ENCODE measurements around the gene PLCG1.

Gene PLCG1

DNA sequence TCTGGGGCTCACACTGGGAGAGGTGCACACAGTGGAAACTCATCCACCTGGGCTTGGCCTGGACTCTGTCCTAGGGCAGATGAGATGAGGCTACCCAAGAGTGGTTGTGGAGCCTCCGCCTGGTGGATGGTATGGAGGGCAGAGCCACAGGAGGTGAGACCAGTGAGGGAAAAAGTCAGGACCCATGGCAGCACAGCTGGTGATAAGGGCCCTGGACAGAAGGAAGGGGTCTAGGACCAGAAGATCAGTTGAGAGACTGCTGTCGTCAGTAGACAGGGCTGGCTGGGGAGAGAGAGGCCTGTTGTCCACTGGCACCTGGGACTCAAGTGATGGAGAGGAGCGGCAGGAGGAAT lies 29.8 kb downstream of the PLCG1 start:
- no peak for DNase-seq (ENCODE audit: low read depth)

DNA sequence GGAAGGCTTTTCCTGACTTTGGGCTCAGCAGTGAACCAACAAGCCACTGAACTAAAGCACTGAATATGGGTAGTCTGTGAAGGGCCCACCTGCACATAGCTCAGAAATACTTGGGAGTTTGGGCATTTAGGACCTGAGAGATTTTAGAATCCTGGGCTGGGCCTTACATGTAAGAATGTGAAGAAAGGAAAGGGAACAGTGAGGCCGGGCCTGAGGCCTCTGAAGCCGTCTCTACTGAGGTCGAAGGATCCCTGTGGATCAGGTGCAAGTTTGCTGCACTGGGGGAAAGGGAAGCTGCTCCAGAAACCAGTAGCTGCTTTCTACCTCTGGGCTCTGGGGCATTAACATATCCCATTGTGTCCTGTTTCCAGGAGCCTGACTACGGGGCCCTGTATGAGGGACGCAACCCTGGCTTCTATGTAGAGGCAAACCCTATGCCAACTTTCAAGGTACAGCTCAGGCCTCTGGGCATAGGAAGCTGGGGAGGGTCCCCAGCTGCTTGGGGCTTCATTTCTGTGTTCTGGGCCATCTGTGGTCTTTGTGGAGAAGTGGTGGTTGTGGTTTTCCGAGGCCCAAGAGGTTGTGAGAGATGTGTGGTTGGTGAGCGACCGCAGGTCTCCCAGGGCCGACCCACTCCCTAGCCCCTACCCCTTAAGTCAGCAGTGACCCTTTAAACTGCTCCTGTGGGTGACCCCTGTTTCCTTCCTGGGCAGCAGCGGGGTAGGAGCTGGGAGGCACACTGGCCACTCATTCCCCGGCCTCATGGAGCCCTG lies 30.3 kb downstream of the PLCG1 start:
- DNase-seq (ENCODE audit: low read depth) = no peak

DNA sequence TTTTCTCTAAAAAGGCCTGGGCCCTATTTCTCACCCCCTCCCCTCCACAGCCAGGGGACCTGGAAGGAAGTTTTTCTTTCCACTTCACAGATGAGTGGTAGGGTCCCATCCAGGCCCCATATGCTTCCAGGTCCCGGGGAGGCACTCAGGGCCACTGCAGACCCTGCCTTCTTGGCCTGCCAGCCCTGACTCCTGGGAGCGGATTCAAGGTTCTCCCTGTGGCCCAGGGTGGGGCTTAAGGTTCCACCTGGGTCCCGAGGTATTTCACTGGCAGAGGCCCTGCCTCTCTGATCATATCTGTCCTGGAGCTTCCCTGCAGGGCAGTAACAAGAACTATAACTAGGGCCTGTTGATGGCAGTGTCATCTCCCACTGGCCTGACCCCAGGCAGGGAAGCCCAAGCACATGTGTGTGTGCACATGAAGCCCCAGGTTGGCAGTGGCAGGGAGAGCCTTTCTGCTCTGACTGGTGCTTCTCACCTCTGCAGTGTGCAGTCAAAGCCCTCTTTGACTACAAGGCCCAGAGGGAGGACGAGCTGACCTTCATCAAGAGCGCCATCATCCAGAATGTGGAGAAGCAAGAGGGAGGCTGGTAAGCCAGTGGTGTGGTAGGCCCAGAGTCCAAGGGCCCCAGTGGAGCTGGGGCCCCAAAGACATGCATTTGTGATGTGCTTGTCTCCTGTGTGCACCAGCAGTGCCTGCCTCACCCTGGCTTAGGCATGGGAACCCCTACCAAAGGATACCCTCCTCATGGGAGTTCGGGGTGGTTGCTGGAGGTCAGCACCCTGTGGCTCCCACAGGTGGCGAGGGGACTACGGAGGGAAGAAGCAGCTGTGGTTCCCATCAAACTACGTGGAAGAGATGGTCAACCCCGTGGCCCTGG lies 31.2 kb downstream of the PLCG1 start:
- DNase-seq (ENCODE audit: low read depth) = no peak

DNA sequence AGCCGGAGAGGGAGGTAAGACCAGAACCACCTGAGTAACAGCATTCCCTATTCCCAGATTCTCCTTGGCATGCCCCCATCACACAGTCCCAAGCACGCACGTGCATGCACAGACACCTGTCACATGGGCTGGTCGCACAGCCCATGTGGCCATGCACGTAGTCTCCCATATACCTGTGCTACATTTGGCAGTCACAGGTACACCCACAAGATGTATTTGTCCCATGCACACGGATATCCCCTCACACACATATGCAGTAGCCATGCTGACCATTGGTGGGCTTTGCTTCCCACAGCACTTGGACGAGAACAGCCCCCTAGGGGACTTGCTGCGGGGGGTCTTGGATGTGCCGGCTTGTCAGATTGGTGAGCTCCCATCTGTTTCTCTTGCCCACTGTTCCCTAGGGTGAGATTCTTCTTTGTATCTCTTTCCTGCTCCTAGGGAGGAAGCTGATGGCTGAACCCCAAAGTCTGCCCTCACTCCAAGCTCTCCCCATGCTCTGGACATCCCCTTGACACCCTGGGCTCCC lies 31.9 kb downstream of the PLCG1 start:
- DNase-seq (ENCODE audit: low read depth) = no peak

DNA sequence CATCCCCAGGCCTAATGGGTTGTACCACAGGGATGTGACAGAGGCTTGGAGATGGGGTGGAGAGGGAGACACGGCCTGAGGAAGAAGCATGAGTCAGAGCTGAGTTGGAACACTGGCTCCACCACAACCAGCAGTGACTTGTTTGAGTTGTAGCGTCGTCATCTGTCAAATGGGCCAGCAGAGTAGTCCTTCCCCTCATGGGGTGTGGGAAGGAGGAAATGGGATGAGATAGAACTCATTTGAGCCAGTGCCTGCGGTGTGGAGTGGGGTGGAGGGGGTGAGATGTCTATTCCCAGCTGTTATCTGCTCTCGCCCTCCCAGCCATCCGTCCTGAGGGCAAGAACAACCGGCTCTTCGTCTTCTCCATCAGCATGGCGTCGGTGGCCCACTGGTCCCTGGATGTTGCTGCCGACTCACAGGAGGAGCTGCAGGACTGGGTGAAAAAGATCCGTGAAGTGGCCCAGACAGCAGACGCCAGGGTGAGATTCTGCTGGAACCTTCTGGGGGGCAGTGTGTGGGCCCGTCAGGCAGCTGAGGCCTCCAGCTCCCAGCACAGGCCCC lies 32.5 kb downstream of the PLCG1 start:
- DNase-seq (ENCODE audit: low read depth) = no peak

DNA sequence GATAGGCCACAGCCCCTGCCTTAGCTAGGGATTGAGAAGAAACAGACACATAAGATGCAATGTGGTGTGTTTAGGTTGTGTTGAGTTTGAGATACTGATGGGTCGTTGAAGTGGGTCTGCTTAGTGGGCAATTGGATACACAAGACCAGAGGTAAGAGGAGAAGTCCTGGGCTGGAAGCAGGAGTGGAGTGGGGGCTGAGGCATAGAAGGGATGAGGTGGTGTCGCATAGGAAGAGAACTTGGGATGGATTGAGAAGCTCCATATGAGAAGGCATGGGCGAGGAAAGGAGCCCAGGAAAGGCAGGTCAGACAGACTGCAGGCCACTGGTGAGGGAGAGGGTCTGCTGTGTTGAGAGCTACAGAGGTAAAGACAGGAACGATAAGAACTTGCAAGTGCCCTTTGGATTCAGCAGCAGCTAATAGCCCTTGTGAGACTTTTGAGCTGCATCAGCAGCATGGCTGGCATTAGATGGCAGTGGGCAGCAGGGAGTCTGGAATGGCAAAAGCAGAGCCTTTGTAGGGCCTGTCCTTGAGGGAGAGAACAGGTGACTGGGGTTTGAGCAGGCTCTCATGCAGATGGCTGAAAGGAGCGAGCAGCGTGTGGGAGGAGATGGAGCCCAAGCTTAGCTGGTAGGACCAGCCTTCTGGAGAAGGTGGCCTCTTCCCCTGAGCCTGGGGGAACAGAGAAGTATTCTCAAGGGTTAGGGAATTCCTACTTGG lies 33.2 kb downstream of the PLCG1 start:
- no peak for DNase-seq (ENCODE audit: low read depth)

DNA sequence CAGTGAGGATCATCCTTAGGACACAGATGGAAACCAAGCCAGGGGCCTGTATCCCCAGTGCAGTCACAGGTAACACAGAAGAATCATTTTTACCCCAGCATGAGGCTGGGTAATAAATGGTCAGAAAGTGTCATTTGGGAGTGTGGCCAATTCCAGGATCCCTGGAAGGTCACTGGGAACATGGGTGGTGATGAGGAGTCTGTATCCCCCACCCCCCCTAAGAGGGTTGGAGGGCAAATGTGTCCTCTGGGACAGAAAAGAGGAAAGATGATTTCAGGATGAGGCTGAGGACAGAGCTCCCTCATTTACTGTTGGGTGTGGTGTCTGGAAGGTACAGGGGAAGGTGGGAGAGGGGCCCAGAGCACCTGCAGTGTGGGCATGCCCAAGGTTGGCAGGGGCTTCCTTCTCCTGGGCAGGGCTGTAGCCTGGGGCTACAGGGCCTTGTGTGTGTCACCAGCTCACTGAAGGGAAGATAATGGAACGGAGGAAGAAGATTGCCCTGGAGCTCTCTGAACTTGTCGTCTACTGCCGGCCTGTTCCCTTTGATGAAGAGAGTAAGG lies 34.5 kb downstream of the PLCG1 start:
- DNase-seq (ENCODE audit: low read depth) = no peak

DNA sequence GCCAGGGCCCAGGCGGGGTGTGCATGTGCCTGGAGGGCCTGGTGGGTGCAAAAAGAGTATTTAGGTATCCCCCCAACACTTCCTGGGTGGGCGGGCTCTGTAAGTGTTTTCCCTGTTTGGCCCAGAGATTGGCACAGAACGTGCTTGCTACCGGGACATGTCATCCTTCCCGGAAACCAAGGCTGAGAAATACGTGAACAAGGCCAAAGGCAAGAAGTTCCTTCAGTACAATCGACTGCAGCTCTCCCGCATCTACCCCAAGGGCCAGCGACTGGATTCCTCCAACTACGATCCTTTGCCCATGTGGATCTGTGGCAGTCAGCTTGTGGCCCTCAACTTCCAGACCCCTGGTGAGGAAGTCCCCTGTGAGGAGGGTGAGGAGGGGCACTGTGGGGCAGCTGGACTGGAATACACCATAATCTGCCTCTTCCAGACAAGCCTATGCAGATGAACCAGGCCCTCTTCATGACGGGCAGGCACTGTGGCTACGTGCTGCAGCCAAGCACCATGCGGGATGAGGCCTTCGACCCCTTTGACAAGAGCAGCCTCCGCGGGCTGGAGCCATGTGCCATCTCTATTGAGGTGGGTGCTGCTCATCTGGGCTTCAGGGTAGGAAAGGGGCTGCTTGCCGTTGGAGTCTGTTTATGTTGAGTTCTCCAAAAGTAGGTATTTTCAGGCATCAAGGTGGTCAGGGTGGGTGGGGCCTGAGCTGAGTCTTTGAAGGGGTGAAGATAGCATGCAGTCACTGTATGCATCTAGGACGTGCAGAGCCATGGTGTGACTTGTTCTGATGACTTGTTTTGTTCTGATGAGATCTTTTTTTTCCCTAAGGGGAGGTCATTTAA lies 35.2 kb downstream of the PLCG1 start:
- DNase-seq (ENCODE audit: low read depth) = no peak

DNA sequence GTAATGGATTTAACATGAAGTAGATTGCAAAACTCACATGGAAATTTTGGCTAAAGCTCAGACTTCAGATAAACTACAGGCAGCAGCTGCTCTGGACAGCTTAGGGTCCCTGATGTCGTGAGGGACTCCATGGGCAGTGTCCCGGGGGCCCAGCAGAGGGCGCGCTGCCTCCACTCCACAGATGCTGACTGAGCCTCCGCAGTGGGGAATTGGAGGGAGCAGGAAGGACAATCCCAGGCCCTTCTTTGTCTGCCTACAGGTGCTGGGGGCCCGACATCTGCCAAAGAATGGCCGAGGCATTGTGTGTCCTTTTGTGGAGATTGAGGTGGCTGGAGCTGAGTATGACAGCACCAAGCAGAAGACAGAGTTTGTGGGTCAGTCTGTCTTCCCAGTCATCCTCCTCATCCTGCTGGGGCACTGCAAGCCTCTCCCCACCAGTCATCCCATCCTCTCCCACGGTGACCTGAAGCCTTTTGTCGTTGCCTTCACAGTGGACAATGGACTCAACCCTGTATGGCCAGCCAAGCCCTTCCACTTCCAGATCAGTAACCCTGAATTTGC lies 35.9 kb downstream of the PLCG1 start:
- peak; percentile 47 for DNase-seq (ENCODE audit: low read depth)

DNA sequence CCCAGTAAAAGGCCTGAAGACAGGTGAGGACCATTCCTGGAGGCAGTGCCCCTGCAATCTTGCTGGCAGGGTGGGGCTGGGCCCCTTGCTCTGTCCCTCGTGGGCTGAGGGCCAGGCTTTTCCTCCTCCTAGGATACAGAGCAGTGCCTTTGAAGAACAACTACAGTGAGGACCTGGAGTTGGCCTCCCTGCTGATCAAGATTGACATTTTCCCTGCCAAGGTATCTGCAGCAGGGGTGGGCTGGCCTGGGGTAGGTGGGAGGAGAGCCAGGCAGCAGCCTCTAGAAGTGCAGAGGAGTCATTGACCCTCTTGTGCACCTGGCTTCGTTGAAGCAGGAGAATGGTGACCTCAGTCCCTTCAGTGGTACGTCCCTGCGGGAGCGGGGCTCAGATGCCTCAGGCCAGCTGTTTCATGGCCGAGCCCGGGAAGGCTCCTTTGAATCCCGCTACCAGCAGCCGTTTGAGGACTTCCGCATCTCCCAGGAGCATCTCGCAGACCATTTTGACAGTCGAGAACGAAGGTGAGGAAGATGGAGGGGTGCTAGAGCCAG lies 36.5 kb downstream of the PLCG1 start:
- no peak for DNase-seq (ENCODE audit: low read depth)

DNA sequence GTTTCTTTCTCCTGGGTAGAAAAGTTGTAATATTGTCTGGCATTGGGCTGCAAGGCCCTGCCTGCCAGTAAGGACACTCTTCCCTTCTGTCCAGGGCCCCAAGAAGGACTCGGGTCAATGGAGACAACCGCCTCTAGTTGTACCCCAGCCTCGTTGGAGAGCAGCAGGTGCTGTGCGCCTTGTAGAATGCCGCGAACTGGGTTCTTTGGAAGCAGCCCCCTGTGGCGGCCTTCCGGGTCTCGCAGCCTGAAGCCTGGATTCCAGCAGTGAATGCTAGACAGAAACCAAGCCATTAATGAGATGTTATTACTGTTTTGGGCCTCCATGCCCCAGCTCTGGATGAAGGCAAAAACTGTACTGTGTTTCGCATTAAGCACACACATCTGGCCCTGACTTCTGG lies 37.0 kb downstream of the PLCG1 start:
- DNase-seq (ENCODE audit: low read depth) = no peak

DNA sequence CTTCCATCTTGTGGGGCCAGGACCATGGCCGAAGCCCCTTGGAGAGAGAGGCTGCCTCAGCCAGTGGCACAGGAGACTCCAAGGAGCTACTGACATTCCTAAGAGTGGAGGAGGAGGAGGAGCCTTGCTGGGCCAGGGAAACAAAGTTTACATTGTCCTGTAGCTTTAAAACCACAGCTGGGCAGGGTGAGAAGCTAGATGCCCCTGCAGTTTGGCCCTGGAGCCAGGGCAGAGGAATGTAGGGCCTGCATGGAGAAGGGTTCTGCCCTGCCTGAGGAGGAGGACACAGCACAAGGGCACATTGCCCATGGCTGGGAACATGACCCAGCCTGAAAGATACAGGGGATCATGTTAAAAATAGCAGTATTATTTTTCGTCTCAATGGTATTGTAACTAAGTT lies 37.4 kb downstream of the PLCG1 start:
- DNase-seq (ENCODE audit: low read depth) = no peak

DNA sequence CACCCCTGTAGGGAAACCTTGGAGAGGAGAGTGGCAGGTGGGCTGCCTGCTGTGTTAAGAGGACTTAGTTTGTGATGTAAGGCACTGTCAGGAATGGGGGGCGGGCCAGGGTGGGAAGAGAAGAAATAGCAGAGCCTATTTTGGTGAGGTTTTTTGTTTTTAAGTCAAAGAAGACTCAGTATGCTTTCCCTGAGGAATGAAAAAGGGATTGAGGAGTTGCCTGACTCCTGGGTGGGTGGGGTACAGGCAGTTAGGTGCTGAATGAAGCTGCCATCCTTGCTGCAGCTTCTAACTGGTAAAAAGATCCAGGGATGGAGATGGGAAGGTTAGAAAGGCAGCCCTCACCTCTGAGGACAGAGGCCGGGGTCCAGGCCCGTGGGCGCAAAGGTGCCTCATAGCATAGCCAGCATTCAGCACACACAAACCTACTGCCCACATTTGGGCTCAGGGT lies 37.9 kb downstream of the PLCG1 start:
- DNase-seq (ENCODE audit: low read depth) = no peak

DNA sequence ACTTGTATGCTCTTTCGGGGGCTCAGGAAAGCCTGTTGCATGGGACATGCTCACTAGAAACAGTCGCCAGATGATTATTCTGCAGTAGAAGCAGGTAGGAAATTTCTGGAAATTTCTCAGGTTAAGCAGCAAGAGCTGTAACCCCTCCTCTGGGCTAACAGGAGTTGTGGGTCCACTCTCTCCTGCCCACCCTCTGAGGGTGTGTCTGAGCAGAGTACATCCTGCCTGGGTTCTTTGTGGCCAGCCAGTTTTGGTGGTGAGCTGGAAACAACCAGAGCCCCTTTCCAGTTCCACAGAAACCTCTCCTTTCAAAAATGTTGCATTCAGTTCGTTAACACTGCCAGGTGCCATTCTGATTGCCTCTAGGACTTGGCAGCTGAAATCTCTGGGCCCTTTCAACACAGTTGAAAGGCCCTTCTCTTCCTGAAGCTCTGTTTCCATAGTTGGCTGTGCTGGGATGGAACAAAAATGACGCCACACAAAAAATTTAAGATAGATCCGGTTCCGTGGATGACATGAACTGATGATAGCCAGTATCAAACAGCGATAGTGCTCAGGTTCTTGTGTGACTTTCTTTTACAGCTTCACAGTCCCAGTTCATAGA lies 38.5 kb downstream of the PLCG1 start:
- DNase-seq (ENCODE audit: low read depth) = no peak

DNA sequence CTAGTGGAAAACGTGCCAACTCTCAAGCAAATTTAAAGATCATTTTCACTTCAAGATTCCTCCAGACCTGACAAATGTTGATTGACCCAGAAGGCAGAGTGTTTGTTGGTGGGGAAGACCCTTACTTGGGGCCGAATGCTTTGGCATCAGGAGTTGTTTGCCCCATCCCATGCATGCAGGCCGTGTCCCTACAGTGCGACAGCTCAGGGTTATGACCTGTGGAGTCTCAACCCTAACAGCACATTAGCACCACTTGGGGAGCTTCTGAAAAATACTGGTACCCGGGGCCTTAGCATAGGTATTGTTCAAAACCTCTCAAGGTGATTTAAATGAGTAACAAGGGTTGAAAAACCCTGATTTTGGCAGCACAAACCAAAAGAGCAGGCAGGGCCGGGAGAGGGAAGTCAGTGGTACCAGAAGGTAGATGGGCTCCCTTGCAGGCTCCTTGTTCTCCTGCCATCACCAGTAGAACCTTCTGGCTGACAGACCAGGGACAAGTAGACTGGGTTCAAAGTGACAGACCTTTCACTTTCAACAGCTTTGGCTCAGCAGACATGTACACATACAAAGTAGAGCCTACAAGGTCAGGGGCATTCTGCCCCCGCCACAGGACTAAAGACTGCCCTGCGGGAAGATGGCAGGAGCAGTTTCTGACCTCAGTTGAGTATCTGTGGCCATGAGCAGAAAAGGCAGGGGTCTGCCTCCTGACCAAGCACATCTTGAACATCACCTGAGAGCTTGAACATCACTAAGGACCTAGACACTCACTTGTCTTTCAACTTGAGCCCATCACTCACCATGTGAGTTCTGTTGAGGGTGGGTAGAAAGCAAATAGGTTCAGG lies 39.6 kb downstream of the PLCG1 start:
- no peak for DNase-seq (ENCODE audit: low read depth)

DNA sequence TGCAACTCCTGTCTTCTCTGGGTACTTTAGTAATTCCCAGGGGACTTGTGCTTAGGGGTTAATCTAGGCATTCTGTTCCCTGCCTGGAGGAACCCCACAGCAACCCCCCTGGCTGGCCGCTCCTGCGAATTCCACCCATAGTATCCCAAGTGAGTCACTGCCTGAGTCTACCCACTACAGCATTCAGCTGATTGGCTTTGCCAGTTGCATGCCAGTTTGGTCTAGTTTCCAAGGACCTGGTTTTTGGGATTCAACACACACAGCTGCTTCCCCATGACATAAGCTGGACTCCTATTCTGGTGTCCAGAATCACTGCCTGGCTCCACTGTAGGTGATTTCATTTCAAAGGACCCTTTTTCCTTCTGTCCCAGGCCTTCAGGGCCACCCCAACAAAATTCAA lies 40.3 kb downstream of the PLCG1 start:
- no peak for DNase-seq (ENCODE audit: low read depth)

DNA sequence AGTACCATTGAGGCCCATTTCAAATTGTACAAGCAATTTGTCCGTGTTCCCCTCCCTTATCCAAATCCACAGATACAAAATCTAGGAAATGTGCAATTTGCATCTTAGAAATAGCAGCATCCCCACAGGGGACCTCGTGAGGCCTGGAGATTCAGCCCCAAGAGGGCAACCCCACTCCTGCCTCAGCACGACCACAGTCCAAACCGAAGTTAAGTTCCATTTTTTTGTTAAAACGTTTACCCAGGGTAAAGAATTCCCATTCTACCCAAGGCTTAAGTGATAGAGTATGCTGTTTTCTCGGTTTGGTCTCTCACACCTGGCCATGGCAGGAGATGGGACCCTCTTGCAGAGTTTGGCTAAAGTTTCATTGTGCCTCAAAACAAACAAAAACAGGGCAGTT lies 41.2 kb downstream of the PLCG1 start:
- no peak for DNase-seq (ENCODE audit: low read depth)

DNA sequence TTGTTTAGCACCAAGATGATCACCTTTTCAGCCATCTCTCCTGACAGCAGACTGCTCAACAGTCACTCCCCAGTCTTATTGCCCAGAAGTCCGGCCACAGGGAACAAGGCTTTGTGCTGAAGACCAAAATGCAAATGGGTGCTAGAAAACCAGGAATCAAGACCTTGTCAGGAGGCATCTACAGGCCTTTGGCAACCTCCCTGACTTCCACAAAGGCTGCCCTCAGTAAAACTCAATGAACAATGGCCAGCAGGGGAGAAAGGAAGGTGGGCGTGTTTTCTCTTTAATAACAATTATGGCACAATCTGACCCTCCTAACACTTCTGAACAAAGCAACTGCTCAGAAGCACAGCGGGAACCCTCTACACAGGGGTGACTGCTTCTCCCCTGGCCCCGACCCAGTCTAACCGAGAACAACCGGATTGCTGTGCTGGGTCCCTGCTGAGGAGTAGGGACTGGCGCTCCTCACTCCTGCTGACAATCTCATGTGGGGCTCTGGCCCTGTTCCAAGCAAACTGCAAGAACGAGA lies 41.6 kb downstream of the PLCG1 start:
- DNase-seq (ENCODE audit: low read depth) = no peak

DNA sequence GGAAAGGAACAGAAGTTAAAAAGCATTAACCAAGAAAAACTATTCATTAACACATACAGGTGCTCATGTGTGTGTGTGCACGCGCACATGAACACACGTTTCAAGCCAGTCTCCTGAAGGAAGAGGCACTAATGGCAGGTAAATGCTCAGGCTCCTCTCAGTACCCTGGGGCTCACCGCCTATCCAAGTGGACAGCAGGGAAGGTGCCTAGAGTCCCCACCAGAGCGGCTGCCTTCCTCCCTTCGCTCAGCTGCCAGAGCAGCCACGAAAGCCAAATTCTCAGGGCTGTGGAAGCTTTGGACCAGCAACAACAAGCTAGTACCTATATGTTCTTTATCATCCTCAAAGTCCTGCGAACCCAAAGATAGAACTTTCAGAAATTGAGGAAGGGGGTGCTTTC lies 42.6 kb downstream of the PLCG1 start:
- DNase-seq (ENCODE audit: low read depth) = no peak
